Skeletal muscle satellite cell (primary cell): Measurements from ENCODE around the gene NUDCD3.

Source experiments
- H3K27me3 ChIP-seq: 2 replicates; pipeline ENCODE4 v1.7.0; 2013; ENCODE audit warnings: low read length; ENCODE audit not compliant: control insufficient read depth, insufficient read depth
- H3K36me3 ChIP-seq: 2 replicates; pipeline ENCODE4 v1.7.0; 2013; ENCODE audit warnings: mild to moderate bottlenecking, control low read depth, low read length; ENCODE audit not compliant: insufficient read depth
- H3K4me1 ChIP-seq: 2 replicates; pipeline ENCODE4 v1.7.0; 2013; ENCODE audit warnings: low read length; ENCODE audit not compliant: control insufficient read depth, insufficient read depth
- H3K4me2 ChIP-seq: 2 replicates; pipeline ENCODE4 v1.7.0; 2013; ENCODE audit warnings: mild to moderate bottlenecking, low read length
- H3K4me3 ChIP-seq: 2 replicates; pipeline ENCODE4 v1.7.0; 2013; ENCODE audit warnings: low read length
- H3K9ac ChIP-seq: 2 replicates; pipeline ENCODE4 v1.7.0; 2013; ENCODE audit warnings: mild to moderate bottlenecking, low read depth, low read length, moderate library complexity
- H3K9me3 ChIP-seq: replicated peaks from 2 replicates; pipeline ENCODE4 v1.7.0; 2013; ENCODE audit warnings: mild to moderate bottlenecking, control low read depth, low read length

NUDCD3 gene

DNA sequence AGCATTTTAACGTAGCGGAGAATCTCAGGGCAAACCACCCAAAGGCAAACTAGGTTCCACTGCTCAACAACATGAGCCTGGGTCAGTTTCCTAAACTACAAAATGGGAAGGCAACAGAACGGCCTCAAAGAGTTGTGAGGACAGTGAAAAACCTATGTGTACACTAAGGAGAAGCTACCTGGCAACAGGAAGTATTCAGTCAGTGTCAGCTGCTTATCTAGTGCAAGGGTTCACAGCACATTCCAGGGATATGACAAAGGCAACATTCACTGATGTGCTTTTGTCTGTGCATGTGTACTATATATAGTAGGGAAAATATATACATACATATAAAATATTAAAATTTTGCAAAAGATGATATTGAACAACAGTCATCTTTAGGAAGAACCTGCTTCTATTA lies 17.2 kb downstream of the NUDCD3 start:
- Histone ChIP-seq H3K4me1 (peaks cover 30% of the 10 kb centered on the region), H3K36me3 (peaks cover 34% of the 10 kb centered on the region), H3K4me3 (no peak overlapping the region), H3K9me3 (no peaks in the 10 kb centered on the region), H3K4me2 (no peak overlapping the region), H3K9ac (no peak overlapping the region), H3K27me3 (no peaks in the 10 kb centered on the region)

DNA sequence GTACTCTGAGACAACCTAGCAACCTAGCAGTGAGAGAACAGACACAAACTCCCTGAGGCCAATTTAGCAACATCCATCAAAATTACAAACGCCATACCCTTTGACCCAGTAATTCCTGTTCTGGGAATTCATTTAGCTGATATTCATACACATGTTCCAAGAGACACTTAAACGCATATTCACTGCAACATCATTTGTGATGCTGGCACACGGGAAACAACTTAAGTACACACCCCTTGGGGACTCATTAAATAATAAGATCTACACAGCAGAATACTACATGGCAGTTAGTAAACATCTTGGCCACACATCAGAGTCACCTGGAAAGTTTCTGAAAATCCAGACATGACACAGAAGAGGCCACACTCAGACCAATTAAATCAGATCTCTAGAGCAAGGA lies 17.6 kb downstream of the NUDCD3 start:
- Histone ChIP-seq H3K36me3 (peaks cover 34% of the 10 kb centered on the region), H3K4me1 (peaks cover 30% of the 10 kb centered on the region), H3K4me3 (no peak overlapping the region), H3K27me3 (no peaks in the 10 kb centered on the region), H3K4me2 (no peak overlapping the region), H3K9ac (no peak overlapping the region), H3K9me3 (no peaks in the 10 kb centered on the region)

DNA sequence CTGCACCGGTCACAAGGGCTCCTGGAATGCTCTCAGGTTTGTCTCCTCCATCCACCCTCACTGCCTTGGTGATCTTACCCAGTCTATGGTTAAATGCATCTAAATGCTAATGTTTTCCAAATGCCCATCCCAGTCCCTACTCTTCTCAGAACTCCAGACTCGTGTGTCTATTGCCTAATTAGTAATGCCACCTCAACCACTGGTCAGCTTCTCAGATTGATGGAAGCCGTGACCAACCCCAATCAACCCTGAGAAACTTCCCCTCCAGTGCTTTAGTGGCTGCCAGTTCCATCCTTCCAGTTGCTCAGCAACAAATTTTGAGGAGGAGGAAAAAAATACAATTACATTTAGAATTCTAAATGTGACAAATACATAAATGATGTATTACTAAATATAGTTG lies 18.6 kb downstream of the NUDCD3 start:
- Histone ChIP-seq H3K9me3 (no peaks in the 10 kb centered on the region), H3K36me3 (peaks cover 31% of the 10 kb centered on the region), H3K9ac (no peak overlapping the region), H3K4me1 (peaks cover 33% of the 10 kb centered on the region), H3K4me3 (no peak overlapping the region), H3K4me2 (no peak overlapping the region), H3K27me3 (no peaks in the 10 kb centered on the region)

DNA sequence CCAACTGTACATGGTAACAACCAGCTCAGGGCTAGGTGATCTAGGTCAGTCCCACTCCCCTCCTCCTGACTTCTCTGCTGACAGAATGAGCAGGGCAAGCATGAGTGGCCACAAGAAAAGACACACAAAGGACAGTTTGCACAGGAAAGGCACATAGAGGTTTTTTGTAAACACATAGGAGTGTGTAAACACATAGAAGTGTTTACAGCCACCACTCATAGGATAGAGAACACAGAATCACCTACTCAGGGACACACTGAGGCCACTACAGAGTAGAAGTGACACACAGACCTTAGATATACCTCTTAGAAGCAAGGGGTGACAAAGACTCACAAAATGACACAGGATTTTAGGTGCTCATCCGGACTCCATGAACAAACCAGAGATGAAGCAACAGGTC lies 19.0 kb downstream of the NUDCD3 start:
- Histone ChIP-seq H3K36me3 (peaks cover 27% of the 10 kb centered on the region), H3K4me1 (peaks cover 37% of the 10 kb centered on the region), H3K9me3 (no peaks in the 10 kb centered on the region), H3K9ac (no peak overlapping the region), H3K4me3 (no peak overlapping the region), H3K4me2 (no peak overlapping the region), H3K27me3 (no peaks in the 10 kb centered on the region)

DNA sequence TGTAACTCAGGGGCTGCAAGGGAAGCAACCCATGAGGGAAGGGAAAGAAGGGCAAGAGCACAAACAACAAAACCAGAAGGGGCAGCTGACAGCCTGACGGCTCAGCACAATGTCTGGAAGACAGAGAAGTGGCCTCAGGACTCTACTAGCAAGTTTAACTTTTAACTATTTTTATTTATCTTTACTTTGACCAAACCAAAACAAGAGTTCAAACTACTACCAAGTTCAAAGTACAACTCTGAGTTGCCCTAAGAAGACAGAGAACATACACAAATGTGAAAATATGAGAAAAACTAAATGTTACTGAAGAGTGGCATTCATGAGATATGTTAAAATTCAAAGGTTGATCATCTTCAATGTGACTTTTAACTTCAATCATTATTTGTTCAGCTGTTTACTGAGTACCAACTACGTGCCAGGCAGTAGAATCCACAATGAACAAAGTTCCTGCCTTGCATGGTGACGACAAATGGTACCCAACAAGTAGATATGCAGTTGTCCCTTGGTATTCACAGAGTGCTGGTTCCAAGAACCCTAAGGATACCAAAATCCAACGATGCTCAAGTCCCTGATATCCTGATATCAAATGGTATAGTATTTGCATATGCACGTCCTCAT lies 19.7 kb downstream of the NUDCD3 start:
- H3K4me2 ChIP-seq: no peak overlapping the region
- H3K9ac ChIP-seq: no peak overlapping the region
- no peaks in the 10 kb centered on the region for H3K9me3 ChIP-seq
- peaks cover 20% of the 10 kb centered on the region for H3K36me3 ChIP-seq
- H3K27me3 ChIP-seq: no peaks in the 10 kb centered on the region
- no peak overlapping the region for H3K4me3 ChIP-seq
- H3K4me1 ChIP-seq: peaks cover 44% of the 10 kb centered on the region

DNA sequence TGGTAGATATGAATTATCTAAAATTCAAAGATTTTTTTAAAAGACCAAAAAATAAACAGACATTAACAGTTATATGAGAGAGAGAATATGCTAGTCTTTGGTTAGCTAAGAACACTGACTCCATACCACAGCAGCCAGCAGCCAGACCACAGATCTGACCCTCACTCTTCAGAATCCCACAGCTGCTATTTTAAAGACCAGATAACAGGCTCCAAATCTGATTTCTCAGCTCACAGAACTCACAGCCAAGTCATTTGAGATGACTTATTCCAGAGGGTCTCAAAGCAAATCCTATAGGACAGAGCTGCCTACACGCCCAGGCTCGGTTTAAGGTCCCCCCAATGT lies 20.4 kb downstream of the NUDCD3 start:
- peaks cover 50% of the 10 kb centered on the region for H3K4me1 ChIP-seq
- no peaks in the 10 kb centered on the region for H3K9me3 ChIP-seq
- no peak overlapping the region for H3K9ac ChIP-seq

DNA sequence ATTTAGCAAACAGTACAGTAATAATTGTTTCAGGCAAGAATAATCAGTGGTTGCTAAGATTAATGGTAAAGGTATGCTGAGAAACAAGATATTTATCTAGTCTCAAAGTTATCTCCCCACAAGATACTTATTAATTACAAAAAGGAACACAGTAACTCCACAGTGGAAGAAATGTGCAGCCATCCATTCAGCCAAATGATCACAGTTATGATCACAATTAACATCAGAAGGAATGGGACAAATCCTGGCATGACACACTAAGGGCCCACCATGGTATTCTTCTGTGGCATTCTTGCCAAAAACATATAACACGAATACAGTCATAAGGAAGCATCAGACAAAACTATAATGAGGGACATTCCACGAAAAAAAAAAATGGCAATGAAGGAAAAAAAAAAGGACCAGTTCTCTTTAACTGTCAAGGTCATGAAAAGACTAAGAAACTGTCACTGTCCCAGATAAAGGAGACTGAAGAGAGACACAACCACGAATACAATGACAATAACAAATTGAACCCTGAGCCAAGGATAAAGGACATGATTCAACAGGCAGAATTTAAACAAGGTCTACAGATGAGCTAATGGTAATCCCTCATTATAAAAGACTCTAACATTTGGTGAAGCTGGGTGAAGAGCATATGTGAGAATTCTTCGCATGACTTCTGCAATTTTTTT lies 20.9 kb downstream of the NUDCD3 start:
- H3K4me1 ChIP-seq: peaks cover 54% of the 10 kb centered on the region
- no peaks in the 10 kb centered on the region for H3K27me3 ChIP-seq
- no peak overlapping the region for H3K4me2 ChIP-seq
- no peak overlapping the region for H3K4me3 ChIP-seq
- H3K36me3 ChIP-seq: peaks cover 24% of the 10 kb centered on the region
- no peak overlapping the region for H3K9ac ChIP-seq
- H3K9me3 ChIP-seq: no peaks in the 10 kb centered on the region

More for the DNA sequence above, 20.4 kb downstream of the NUDCD3 start:
- peaks cover 24% of the 10 kb centered on the region for H3K36me3 ChIP-seq
- H3K27me3 ChIP-seq: no peaks in the 10 kb centered on the region
- no peak overlapping the region for H3K4me3 ChIP-seq
- H3K4me2 ChIP-seq: no peak overlapping the region

DNA sequence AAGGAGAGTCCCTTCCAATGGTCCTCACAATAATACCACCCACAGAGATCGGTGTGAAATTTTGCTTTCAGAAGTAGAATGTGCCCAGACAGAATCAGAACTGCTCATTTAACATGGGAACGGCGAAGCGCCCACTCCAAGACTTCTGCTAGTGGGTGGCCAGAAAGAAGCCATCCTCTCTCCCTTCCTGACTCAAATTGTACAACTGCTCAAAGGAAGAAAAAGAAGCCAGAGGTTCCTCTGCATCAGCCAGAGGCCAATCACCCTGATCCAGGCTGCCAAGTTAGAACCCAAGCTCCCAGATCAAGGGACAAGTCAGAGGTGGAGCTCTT lies 23.3 kb downstream of the NUDCD3 start:
- no peak overlapping the region for H3K4me3 ChIP-seq
- H3K9me3 ChIP-seq: no peaks in the 10 kb centered on the region
- H3K9ac ChIP-seq: no peak overlapping the region
- no peak overlapping the region for H3K4me2 ChIP-seq
- H3K4me1 ChIP-seq: peaks cover 43% of the 10 kb centered on the region
- no peaks in the 10 kb centered on the region for H3K27me3 ChIP-seq
- H3K36me3 ChIP-seq: peaks cover 32% of the 10 kb centered on the region

DNA sequence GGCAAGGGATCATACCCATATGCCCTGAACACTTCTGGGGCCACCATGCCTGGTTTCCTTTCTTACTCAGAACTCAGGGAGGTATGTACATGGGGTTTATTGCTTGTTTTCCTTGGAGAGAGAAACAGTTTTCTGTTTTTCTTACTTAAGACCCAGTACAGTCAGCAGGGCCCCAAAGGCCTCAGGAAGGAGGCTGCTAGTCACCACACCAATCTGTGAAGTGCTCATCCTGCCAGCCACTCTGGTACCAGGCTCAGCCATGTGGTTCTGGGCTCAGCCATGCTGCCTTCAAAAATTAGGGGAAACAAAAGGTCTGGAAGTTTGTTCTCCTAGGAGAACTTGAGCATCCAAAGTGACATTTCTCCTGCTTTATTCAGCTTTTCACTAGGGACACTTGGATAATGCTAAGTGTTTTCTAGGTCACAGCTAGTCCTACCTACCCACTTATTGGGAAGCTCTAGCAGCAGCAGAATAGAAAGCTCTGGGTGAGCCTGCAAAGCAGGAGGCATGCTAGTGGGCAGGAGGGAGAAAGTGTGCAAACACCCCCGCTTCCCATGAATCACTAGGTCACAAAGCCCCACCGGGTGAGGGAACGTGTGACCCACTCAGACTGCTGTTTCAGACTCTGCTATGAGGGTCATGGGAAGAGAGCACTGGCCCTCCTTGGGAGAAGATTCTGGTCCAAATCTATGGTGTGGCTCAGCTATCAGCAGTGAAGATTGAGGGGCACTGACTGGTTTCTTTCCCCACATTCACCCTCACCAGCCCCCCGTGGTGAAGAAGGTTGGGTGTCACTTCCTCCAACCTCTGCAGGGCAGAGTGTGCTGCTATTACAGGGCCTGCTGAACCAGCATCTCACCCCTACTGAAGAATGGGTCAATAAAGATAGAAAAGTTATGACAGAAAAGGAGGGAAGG lies 23.9 kb downstream of the NUDCD3 start:
- peaks cover 28% of the 10 kb centered on the region for H3K36me3 ChIP-seq
- no peak overlapping the region for H3K4me3 ChIP-seq
- H3K9me3 ChIP-seq: no peaks in the 10 kb centered on the region
- H3K27me3 ChIP-seq: no peaks in the 10 kb centered on the region
- H3K4me1 ChIP-seq: peaks cover 48% of the 10 kb centered on the region
- peak overlapping the region; percentile 46 for H3K4me2 ChIP-seq
- H3K9ac ChIP-seq: peak overlapping the region; percentile 51

DNA sequence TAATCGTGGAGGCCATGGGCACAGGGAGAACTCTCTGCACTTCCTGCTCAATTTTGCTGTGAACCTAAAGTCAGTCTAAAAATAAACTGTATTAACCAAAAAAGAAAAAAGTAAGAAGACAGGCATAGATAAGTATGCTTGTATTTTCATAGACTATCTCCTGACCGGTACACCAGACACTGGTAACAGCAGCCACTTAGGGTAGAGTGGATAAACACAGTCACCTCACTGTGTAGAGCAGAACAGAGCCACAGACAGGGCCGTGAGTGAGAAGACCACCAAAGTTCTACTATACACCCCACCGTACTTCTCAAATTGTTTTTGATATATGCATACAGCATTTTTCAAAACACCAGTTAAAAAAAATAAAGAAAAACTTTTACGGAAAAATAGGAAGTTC lies 25.0 kb downstream of the NUDCD3 start:
- Histone ChIP-seq H3K4me2 (peak overlapping the region; percentile 46), H3K9me3 (no peaks in the 10 kb centered on the region), H3K4me3 (no peak overlapping the region), H3K36me3 (peaks cover 23% of the 10 kb centered on the region), H3K27me3 (no peaks in the 10 kb centered on the region), H3K4me1 (peaks cover 56% of the 10 kb centered on the region), H3K9ac (peak overlapping the region; percentile 17)

DNA sequence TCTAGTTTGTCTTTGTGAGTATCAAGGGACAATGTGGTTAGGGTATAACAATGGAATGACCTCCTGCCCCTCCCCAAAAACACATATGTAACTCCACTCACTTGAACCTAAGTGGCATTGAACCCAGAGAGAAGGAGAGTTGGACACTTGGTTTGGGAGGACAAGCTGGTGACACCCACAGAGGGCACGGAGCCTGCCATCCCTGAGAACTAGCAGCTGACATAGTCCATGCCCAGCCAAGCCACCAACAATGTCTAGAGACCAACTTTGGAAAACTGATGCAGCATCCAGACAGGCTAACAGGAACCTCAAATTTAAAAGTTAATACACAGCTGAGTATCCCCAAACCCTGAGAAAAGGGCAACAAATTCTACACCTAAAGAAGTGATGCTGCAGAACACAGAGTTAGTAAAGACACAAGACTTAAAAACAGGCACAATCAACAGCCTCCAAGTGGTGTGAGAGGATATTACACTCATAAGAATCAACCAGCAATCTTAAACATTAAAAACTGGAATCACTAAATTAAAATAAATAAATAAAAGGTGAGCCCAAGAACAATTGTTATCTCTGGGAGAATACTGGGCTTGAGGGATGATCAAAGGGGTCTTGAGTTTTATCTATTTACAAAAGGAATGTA lies 27.2 kb downstream of the NUDCD3 start:
- peaks cover 17% of the 10 kb centered on the region for H3K36me3 ChIP-seq
- H3K4me1 ChIP-seq: peaks cover 46% of the 10 kb centered on the region
- H3K4me3 ChIP-seq: no peak overlapping the region
- H3K4me2 ChIP-seq: no peak overlapping the region
- H3K9ac ChIP-seq: no peak overlapping the region
- no peaks in the 10 kb centered on the region for H3K27me3 ChIP-seq
- H3K9me3 ChIP-seq: no peaks in the 10 kb centered on the region
